Glomerular endothelial cell (primary cell): ENCODE results near the gene RESF1. TPM values are rescaled to one million over a fixed set of nuclear protein-coding genes. Genes with fewer than 3 reads are reported as not detected.

ENCODE experiments used
- DNase-seq: peaks from one replicate; pipeline ENCODE4 v3.0.0-alpha.2; 2011; ENCODE audit warnings: low read depth, low spot score; ENCODE audit errors: extremely low read depth
- total RNA-seq: library from RNA; depleted of rRNA; stranded (reverse); fragments of >200 nt; gene quantifications from 2 replicates; pipeline ENCODE4 v1.2.3, GENCODE V29; 2015

RESF1 gene
- total RNA-seq, 1 donor from 2014 or later, result 94.8 TPM

DNA sequence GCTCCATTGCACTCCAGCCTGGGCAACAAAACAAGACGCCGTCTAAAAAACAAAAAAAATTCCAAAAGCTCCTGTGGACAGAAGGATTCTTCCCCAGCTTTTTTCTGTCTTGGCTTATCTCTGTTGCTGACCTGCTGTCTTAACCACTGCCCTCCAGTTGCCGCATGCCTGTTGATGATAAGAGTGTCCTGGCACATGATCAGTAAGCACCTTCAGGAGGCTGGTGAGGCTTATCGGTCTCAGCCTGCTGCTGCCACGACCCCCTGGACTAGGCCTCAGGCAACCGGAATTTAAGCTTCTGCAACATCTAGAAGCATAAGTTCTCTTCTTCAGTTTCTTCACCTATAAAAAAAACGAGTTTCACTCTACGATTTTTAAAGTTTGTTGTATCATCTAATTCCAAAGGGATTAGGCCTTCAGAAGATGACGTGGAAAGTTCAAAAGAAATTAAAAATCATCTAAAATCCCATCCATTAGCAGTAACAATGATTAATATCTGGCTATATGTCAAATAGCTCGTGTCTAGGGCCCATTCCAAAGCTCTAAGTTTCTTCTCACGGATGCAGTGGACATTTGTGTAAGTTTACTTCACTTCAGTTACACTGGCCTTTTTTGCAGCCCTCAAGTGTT, 46.4 kb downstream of the RESF1 start:
- DNase-seq, result no peak

Other genes starting within 250 kb of the RESF1 start
- gene AMN1, start 230.4 kb upstream of the RESF1 start, total RNA-seq, result 11.7 and 14.5 TPM in 2 replicates
- 15.1 and 33.0 TPM in 2 replicates for gene BICD1, start 147.4 kb downstream of the RESF1 start, total RNA-seq